NCI-H774 (cell line): ENCODE data around the gene NOS1.

Source experiments
- DNase-seq: peaks from one replicate; lab custom pipeline; 2025; lab: John Stamatoyannopoulos, UW

The NOS1 gene

GRCh38 chr12:117171499-117172162 is 189.8 kb downstream of the NOS1 start:
- no peak for DNase-seq

DNA sequence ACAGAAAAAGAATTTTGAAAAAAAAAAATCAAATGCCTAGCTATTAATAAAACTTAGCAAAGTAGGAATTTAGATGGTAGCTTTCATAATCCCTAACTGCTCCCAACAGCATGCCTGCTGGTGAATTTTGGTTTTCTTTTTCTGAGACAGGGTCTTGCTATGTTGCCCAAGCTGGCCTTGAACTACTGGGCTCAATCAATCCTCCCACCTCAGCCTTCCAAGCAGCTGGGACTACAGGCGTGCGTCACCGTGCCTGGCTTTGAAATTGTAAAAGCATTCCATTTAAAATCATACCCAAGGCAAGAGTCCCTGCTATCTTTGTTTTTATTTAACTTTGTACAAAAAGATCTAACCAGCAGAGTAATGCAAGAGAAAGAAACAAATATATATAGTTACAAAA is 191.9 kb downstream of the NOS1 start:
- no peak for DNase-seq

DNA sequence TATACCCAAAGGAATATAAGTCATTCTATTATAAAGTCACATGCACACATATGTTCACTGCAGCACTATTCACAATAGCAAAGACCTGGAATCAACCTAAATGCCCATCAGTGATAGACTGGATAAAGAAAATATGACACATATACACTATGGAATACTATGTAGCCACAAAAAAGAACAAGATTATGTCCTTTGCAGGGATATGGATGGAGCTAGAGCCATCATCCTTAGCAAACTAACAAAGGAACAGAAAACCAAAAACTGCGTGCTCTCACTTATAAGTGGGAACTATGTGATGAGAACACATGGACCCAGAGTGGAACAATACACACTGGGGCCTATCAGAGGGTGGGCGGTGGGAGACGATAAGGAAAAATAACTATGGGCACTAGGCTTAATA is 192.4 kb downstream of the NOS1 start:
- DNase-seq: no peak

DNA sequence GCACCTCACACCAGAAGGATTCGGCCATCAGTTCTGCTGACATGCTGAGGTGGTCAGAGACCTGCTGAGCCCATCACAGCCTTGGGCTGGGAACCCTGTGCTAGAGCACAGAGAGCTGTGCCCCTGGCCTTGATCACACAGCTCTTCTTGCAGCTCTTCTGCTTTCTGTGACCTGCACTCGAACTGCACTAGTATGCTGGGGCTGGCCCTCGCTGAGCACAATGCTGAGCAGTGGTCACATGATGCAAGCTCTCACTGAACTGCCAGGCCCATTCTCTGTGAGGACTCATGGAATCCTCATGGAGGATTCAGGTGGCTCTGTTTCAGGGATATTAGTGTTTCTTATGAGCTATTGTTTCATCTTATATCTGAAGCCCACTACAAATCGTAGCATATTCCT is 193.7 kb downstream of the NOS1 start:
- DNase-seq: no peak

DNA sequence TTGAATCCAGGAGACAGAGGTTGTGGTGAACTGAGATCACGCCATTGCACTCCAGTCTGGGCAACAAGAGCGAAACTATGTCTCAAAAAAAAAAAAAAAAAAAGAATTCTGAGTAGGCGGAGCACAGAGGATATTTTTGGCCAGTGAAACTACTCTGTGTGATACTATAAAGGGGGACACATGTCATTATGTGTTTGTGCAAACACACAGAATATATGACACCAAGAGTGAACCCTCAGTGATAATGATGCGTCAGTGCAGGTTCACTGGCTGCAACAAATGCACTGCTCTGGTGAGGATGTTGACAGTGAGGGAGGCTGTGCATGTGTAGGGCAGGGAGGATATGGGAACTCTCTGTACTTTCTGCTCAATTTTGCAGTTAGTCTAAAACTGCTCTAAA is 195.3 kb downstream of the NOS1 start:
- no peak for DNase-seq

GRCh38 chr12:117165342-117165741 is 196.1 kb downstream of the NOS1 start:
- DNase-seq: peak; percentile 17

GRCh38 chr12:117162633-117163032 is 198.8 kb downstream of the NOS1 start:
- DNase-seq: no peak

- no peak for DNase-seq
These were observed 199.3 kb downstream of the NOS1 start for GRCh38 chr12:117162167-117162539.

DNA sequence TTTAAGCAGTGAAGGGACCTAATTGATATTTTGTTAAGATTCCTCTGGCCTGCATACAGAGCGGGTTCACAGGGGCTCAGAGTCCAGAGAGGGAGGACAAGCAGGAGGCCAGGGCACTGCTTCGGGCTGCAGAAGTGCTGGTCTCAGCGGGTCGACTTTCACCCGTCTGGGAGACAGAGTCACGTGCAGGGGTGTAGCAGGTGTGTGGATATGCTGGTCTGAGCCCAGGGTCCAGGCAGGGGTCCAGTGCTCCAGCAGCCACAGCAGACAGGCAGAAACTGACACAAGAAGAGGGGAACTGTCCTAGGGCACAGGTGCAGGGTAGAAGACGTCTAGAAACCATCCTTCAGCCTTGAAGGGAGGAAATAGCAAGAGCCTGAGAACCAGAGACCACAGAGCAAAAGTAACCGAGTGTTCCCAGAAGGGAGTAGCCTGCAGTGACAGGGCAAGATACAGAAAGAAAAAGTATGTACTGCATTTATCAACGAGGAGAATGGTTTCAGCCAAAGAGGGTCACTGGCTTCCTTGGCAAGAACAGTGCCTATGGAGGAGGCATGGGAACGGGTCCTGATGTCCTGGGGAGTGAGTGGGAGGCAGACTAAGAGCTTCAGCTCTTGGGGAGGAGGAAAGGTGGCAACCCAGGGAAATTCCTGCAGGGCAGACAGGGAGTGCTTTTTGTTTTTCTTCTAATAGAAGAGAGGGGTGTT is 199.8 kb downstream of the NOS1 start:
- DNase-seq: no peak

- DNase-seq: no peak
These were observed 201.8 kb downstream of the NOS1 start for GRCh38 chr12:117159674-117160073.

DNA sequence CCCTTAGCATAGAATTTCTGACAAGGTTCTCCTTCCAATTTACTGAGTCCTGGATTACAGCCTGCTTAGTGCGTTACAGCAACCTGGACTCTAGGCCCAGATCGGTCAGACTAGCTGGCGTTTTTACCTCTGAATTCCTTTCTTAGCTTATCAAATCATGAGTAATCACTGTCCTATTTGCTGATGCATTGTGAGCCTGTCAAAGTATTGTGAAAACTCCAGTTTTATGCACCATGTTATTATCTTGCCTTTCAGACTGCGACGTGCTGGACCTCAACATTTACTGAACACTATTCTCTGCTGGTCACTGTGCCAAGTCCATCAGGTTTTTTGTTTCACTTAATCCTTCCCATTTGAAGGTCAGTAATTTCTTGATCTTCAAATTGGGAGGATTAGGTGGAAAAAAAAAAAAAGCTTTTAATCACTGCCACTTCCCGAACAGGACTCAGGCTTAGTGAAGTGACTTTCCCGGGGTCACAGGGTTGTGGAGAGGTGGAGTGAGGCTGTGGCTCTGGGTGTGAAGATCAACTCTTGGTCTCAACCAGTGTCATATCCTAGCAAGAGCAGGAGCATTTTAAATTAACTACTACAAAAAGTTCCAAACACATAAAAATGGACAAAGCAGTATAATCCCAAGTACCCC is 202.4 kb downstream of the NOS1 start:
- no peak for DNase-seq
